NCI-H2227 (cell line): ENCODE data around the gene SOCS6.

ENCODE experiments used
- DNase-seq: peaks from one replicate; lab custom pipeline; 2025; ENCODE audit not compliant: unreplicated experiment; lab: John Stamatoyannopoulos, UW

Gene SOCS6

DNA sequence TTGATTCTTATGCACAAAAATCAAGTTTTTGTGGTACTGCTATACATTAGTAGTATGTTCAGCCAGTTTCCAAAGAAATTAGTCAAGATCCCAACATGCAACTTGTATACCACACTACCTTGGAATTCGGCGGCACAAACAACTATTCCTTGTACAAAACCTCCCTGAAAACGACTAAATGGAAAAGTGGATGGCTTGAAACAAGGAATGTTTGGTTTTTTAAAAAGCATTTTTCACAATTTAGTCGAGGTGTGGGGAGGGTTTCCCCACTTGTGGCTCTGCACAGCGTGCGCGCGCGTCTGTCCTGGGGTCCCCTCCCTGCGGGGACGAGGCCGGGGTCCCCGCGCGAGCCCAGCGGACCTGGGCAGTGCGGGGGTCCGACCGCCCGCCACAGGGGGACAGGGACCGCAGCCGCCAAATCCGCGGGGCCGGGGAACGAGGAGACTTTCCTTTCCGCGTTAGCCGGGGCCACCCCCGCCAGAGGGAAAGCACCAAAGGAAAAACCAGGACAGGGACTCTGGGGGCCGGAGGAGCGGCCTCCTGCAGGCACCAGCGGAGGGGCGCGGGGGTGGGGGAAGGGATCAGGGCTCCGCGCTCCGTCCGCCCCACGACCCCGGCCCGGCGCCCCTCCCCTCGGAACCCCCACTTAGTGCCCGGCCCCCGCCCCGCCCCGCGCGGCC lies 534 bp upstream of the SOCS6 start:
- peak; percentile 60 for DNase-seq

- peak; percentile 47 for DNase-seq
These were observed 787 bp downstream of the SOCS6 start for GRCh38 chr18:70289351-70290312.

- no peak for DNase-seq
These were observed 1.8 kb downstream of the SOCS6 start for GRCh38 chr18:70290482-70291294.

DNA sequence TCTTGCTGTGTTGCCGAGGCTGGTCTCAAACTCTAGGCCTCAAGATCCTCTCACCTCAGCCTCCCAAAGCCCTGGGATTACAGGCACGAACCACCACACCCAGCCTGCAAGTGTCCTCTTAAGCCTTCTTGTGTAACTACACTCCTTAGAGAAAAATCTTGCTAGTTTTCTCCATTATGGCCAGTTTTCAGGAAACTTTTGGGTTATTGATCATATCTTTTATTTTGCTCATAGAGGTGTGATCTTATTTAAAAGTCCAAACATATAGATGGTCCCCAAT lies 2.4 kb downstream of the SOCS6 start:
- no peak for DNase-seq

- no peak for DNase-seq
These were observed 3.8 kb downstream of the SOCS6 start for GRCh38 chr18:70292628-70293027.

- no peak for DNase-seq
These were observed 4.3 kb downstream of the SOCS6 start for GRCh38 chr18:70293166-70293565.

DNA sequence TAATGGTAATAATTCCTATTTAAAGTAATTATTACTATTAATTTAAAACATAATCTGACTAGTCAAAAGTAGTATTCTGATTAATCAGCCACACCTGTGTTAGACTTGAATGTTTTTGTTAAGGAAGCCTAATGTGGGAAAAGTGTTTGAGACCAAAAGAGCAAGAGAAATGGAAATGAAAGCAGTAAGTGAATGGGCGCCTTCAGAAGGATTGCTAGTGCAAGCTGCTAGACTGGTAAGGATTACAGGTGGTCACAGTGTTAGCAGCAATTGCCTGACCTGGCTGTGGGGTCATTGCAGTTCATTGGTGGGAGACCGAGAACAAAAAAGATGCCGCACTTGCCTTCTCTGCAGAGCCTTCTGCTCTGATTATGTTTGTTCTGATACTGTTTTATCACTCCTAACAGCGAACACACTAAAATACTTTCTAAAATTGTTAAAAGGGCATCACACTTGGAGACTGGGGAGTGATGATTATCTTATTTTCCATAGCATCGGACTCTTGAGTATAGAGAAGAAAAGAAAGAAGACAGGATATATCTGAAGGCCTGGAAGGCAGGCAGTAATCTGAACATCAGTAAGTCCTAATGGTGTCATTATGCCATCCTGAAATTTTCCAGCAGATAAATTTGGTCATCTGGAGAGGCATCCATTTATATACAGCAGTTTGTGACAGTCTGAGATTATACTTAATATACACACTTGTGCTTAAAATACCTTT lies 5.8 kb downstream of the SOCS6 start:
- no peak for DNase-seq

DNA sequence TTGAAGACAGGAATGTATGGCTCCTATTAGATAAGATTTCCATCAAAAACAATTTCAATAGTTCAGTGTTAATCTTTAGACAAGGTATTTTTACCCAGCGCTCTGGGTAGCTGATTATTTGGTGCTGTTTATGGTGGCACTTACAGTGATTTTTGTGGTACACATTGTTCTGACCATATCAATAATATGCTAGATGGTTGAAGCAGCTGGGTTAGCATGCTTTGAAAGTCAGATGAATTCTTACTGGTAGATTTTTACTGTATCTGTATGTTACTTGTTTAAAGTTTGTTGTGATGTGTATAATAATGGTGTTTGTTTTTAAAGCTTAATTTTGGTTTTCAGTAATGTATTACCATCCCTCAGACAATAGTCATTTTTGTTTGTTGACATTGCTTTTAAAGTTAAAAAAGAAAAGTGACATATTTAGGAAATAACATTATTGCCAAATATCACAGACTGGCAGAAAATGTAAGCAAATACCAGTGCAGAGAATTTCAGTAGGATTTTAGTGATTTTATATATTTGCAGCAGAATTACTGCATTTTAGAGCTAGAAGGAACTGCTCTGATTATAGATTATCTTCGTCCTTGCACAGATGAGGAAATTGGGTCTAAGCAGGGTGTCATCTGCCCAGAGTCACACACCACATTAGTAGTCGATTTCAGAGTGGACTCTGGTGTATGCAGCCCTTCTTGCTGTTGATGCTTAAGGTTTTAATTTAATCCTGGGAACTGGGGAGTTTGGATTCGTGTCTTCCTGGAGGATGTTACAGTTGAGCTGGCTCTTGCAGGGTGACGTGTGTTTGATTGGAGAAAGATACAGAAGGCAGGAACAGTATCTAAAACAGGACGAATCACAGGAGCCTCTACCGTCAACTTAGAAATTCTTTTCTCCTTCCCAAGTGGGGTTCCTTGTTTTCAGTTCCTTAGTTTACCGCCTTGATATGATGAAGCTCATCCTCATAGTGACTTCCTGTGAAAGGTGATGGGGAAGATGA lies 6.6 kb downstream of the SOCS6 start:
- no peak for DNase-seq

DNA sequence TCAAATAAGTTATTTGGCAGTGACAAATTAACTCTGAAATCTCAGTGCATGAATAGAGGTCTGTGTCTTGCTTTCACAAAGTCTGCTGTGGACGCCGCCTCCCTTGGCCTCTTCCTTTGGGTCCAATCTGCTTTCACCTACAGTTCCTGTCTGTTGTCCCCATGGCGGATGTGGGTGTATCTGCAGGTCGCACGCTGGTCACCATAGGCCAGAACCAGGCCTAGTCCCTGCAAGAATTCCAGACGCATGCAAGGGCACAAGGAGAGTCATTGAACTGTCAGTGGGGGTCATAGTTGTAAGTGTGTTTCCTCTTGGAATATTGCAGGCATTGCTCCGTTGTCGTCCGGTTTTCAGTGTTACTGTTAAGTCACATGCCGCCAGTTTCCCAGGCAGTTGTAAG lies 7.4 kb downstream of the SOCS6 start:
- peak; percentile 14 for DNase-seq

DNA sequence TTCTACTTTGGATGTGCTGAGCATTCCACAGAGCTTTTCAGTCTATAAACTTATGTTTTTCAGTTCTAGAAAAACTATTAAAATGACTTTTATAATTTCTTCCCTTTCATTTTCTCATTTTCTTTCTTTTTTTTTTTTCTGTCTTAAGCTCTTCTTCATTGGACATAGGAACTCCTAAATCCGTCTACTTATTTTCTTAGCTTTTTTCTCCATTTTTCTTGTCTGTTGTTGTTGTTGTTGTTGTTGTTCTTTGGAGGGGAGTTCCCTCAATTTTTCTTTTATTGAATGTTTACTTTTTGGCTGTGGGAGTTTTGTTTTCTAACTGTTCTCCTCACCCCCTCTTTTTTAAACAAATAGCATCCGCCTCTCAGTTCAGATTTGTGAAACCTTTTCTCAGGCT lies 7.9 kb downstream of the SOCS6 start:
- DNase-seq = no peak

DNA sequence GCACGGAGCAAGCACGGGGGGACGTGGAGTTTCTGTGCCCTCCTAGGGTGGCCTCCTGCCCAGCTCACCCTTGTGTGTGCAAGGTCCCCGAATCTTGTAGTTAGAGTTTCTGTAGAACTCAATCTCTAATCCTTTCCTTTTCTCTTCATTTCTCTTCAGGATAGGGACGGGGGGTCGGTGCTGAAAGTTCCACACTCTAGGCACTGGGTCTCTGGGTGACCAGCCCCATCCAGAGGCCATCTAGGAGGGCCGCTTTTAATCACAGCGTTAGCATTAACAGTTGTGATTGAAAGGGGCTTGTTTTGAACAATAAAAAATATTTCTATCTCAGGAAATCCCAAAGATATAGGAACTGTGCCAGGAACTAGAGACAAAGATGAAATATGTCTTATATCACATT lies 10.5 kb downstream of the SOCS6 start:
- no peak for DNase-seq

- no peak for DNase-seq
These were observed 12.8 kb downstream of the SOCS6 start for GRCh38 chr18:70301667-70302066.

DNA sequence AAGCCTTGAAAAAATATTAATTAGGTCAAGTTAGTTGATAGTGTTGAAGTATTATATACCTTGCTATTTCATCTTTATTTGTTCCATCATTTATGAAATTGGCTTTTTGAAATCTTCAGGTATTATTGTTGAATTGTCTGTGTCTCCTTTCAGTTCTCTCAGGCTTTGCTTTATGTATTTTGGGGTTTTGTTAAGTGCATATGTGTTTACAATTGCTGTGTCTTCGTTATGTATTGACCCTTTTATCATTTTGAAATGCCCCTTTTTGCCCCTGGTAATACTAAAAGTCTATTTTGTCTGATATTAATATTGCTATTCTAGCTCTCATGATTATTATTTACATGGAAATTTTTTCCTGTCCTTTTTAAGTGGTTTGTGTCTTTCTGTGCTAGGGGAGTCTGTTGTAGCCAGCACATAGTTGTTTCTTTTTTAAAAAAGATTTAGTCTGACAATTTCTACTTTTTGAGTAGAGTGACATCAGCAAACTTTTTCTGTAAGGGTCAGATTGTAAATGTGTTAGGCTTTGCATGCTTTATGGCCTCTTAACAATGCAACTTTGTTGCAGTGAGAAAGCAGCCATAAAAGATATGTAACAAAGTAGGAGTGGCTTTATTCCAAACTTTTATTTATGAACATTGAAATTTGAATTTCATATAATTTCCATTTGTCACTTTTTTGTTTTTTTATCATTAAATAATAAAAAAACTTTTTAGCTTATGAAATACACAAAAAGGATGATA lies 19.9 kb downstream of the SOCS6 start:
- DNase-seq = no peak

DNA sequence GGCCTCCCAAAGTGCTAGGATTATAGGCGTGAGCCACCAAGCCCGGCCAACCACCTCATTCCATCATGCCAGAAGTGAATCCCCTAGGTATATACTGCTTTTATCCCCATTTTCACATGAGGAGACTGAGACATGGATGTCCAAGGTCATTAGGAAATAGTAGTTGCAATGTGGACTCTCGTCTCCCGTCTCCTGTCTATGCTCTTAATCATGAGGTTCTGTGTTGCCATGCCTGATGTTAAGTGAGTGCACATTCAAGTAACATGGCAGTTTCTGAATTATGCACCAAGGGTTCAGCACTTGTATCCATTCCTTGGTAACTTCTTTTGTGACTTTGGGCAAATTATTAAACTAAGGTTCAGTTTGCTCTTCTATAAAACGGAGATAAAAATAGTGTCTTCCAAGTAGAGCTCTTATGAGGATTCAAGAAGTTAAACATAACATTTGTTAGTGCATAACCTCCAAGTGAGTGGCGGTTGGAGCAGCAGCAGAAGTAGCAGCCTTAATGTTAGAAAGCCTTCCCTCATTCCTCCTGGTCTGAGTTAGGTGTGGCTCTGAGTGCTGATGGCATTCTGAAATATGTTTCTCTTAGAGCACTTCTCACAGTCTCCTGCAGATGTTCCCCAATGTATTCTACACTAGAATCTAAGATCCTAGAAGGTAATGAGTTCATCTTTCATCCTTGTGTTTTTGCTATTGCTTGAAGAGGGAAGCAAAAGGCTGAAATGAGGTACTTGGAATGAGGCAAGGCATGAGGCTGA lies 21.9 kb downstream of the SOCS6 start:
- DNase-seq = no peak

- no peak for DNase-seq
These were observed 22.9 kb downstream of the SOCS6 start for GRCh38 chr18:70311726-70312125.

GRCh38 chr18:70313640-70314039 lies 24.8 kb downstream of the SOCS6 start:
- DNase-seq = no peak

GRCh38 chr18:70314151-70314782 lies 25.4 kb downstream of the SOCS6 start:
- no peak for DNase-seq

GRCh38 chr18:70319187-70319586 lies 30.3 kb downstream of the SOCS6 start:
- DNase-seq = no peak
